Stomach (tissue), 9 donors: ENCODE results near the gene UHRF1. TPM values are rescaled to one million over a fixed set of nuclear protein-coding genes. Genes with fewer than 3 reads are reported as not detected.

Source experiments
- DNase-seq, 2 donors: peaks; one replicate each; pipeline versions ENCODE4 v3.0.0 to v3.0.0-alpha.2; 2013 to 2019
- H3K27ac ChIP-seq, 5 donors: fragments of 200-600 bp in 4 of 5; sonication (generic) in 4 of 5; one replicate each; pipeline ENCODE4 v1.5.1; 2013 to 2019; ENCODE audit warnings: mild to moderate bottlenecking in 1 of 5, moderate library complexity in 1 of 5
- H3K27me3 ChIP-seq, 3 donors: fragments of 200-600 bp; sonication (generic); one replicate each; pipeline ENCODE4 v1.5.1; 2017 to 2019; ENCODE audit warnings: mixed run types in 1 of 3
- H3K36me3 ChIP-seq, 4 donors: fragments of 200-600 bp; sonication (generic); 1 replicate in 3 of 4; 2 replicates in 1 of 4; pipeline ENCODE4 v1.5.1; 2016 to 2019
- H3K4me1 ChIP-seq, 4 donors: fragments of 200-600 bp; sonication (generic); one replicate each; pipeline ENCODE4 v1.5.1; 2016 to 2019
- H3K4me3 ChIP-seq, 4 donors: fragments of 200-600 bp; sonication (generic) in 3 of 4; one replicate each; pipeline ENCODE4 v1.5.1; 2016 to 2019; ENCODE audit warnings: mild to moderate bottlenecking in 1 of 4
- H3K9me3 ChIP-seq, 4 donors: fragments of 200-600 bp; sonication (generic); one replicate each; pipeline ENCODE4 v1.5.1; 2016 to 2019
- EP300 ChIP-seq: sonication (generic); formaldehyde crosslinking; IDR thresholded peaks from one replicate; pipeline ENCODE4 v1.6.1; 2017; ENCODE audit warnings: antibody characterized with exemption
- POLR2A ChIP-seq, 4 donors: fragments of 450-650 bp; IDR thresholded peaks; one replicate each; pipeline ENCODE4 v1.6.1; 2016; ENCODE audit warnings: antibody characterized with exemption in 4 of 4, control low read depth in 2 of 4, mild to moderate bottlenecking in 1 of 4, moderate library complexity in 1 of 4
- POLR2AphosphoS5 ChIP-seq, 3 donors: sonication (generic); formaldehyde crosslinking; IDR thresholded peaks; one replicate each; pipeline ENCODE4 v1.6.1; 2016; ENCODE audit warnings: antibody characterized with exemption in 3 of 3
- WGBS, 5 donors: extraction: QIAGEN DNeasy Blood & Tissue Kit in 3 of 5; methylation state at CpG; one replicate each; pipeline versions ENCODE4 v1.1.5 to v1.1.7; 2013 to 2018; 5-methylcytosine and 5-hydroxymethylcytosine counted together
- intact Hi-C: fragments of 100-400 bp; cut with DNase I; formaldehyde crosslinking; loops from one replicate; pipeline ENCODE4 v1.15.1; 2023; ENCODE audit warnings: low total_unique reads
- polyA plus RNA-seq, 3 donors: library from polyadenylated mRNA; stranded (reverse); fragments of 200-250 nt; gene quantifications; one replicate each; pipeline ENCODE4 v1.2.3, GENCODE V29; 2013
- total RNA-seq, 5 donors: library from RNA; depleted of rRNA; stranded (reverse); fragments of >200 nt; gene quantifications; one replicate each; pipeline versions ENCODE4 v1.1.0 to v1.2.3, GENCODE V29; 2014 to 2016
- TF ChIP-seq, protein P1 (sequence below), 7 experiments: fragments of 450-650 bp in 4 of 7; fragments of 200-600 bp in 3 of 7; sonication (generic) in 3 of 7; IDR thresholded peaks; one replicate each; pipeline ENCODE4 v1.5.1; 2016 to 2019; ENCODE audit warnings: antibody characterized with exemption in 7 of 7, control low read depth in 2 of 7, mild to moderate bottlenecking in 1 of 7
- donor health status: healthy with polysubstance abuse.
- donor health status: Bipolar disorder and iron deficiency.
- donor health status: healthy.

Gene UHRF1
- total and polyA plus RNA-seq, 8 donors: 0.58 to 20.5 (median 4.1) TPM

DNA sequence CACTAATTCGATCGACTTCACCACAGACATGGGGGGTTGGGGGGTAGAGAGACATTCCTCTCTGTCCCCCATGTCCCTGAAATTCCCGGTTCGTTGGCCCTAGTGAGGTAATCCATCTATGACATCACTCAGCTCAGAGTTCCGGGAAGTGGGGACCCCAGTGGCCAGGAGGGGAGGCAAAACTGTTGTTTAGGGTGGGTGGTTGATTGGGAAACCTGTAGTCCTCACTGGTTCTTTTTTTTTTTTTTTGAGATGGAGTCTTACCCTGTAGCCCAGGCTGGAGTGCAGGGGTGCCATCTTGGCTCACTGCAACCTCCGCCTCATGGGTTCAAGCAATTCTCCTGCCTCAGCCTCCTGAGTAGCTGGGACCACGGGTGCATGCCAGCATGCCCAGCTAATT, 6.5 kb upstream of the UHRF1 start, which contains the start of gene ARRDC5:
ARRDC5 (minus strand) TSS at position 101 of the 400 bp plus-strand sequence; CDS start at position 30, 71 bp downstream.
- 77 to 88% (median 80%) methylated on average over 7 of the region's 7 CpGs for WGBS, 5 donors
- intact Hi-C loops: no loop called here
- Histone ChIP-seq H3K4me3 (no peak within 1 kb of the TSS), H3K9me3 (no peaks in the 10 kb centered on the region), H3K27ac (no peak within 1 kb of the TSS), H3K36me3 (no peaks in the 10 kb centered on the region), H3K4me1 (no peaks in the 10 kb centered on the region), H3K27me3 (no peaks in the 10 kb centered on the region)
- no peak for DNase-seq
- TF ChIP-seq EP300: no peak
- no peak for TF ChIP-seq POLR2AphosphoS5 (IDR thresholded peaks at IDR 0.05)
- TF ChIP-seq POLR2A (IDR thresholded peaks at IDR 0.05): no peak
- TF ChIP-seq, protein P1, sequence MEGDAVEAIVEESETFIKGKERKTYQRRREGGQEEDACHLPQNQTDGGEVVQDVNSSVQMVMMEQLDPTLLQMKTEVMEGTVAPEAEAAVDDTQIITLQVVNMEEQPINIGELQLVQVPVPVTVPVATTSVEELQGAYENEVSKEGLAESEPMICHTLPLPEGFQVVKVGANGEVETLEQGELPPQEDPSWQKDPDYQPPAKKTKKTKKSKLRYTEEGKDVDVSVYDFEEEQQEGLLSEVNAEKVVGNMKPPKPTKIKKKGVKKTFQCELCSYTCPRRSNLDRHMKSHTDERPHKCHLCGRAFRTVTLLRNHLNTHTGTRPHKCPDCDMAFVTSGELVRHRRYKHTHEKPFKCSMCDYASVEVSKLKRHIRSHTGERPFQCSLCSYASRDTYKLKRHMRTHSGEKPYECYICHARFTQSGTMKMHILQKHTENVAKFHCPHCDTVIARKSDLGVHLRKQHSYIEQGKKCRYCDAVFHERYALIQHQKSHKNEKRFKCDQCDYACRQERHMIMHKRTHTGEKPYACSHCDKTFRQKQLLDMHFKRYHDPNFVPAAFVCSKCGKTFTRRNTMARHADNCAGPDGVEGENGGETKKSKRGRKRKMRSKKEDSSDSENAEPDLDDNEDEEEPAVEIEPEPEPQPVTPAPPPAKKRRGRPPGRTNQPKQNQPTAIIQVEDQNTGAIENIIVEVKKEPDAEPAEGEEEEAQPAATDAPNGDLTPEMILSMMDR (IDR thresholded peaks at IDR 0.05): no peak

DNA sequence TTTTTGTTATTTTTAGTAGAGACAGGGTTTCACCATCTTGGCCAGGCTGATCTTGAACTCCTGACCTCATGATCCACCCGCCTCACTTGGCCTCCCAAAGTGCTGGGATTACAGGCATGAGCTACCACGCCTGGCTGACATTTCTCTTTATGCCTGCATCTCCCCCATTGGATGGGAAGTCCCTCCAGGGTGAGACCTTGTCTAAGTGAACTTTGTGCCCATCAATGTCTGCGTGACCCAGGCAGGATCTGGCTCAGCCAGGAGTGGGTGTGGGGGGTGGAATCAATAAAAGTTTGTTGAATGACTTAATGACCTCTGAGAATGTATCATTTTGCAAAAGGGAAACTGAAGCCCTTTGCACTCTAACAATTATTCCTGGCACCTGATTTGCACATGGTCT, 4.8 kb upstream of the UHRF1 start:
- WGBS, 5 donors: 62 to 83% (median 70%) methylated on average over 3 of the region's 3 CpGs
- no peaks in the 10 kb centered on the region for H3K36me3 ChIP-seq
- H3K9me3 ChIP-seq: no peaks in the 10 kb centered on the region
- intact Hi-C loops: no loop called here
- H3K27me3 ChIP-seq: peaks cover 0 to 14% (median 10%) of the 10 kb centered on the region in 3 donors
- no peak overlapping the region for H3K27ac ChIP-seq
- no peak for TF ChIP-seq POLR2A (IDR thresholded peaks at IDR 0.05)
- no peak for TF ChIP-seq EP300
- TF ChIP-seq, protein P1 (IDR thresholded peaks at IDR 0.05): no peak
- no peak for TF ChIP-seq POLR2AphosphoS5 (IDR thresholded peaks at IDR 0.05)
- no peak for DNase-seq
- no peak overlapping the region for H3K4me3 ChIP-seq
- peaks cover 7 to 13% (median 10%) of the 10 kb centered on the region in 4 donors for H3K4me1 ChIP-seq

DNA sequence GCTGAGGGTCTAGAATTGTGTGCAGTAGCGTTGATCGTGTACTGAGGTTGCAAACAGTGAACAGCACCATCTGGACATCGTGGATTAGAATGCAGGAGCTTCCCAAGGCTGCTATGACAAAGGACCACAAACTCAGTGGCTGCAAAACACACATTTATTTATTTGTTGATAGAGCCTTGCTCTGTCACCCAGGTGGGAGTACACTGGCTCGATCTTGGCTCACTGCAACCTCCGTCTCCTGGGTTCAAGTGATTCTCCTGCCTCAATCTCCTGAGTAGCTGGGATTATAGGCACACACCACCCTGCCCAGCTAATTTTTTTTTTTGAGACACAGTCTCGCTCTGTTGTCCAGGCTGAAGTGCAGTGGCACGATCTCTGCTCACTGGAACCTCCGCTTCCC, 2.3 kb upstream of the UHRF1 start:
- H3K27me3 ChIP-seq: peaks cover 0 to 15% (median 10%) of the 10 kb centered on the region in 3 donors
- TF ChIP-seq, protein P1 (IDR thresholded peaks at IDR 0.05): no peak
- TF ChIP-seq POLR2A (IDR thresholded peaks at IDR 0.05) (no peak), POLR2AphosphoS5 (IDR thresholded peaks at IDR 0.05) (no peak)
- intact Hi-C loops: no loop called here
- H3K27ac ChIP-seq: no peak overlapping the region
- H3K4me1 ChIP-seq: peaks cover 24 to 34% (median 32%) of the 10 kb centered on the region in 4 donors
- no peaks in the 10 kb centered on the region for H3K9me3 ChIP-seq
- H3K4me3 ChIP-seq: no peak overlapping the region
- no peaks in the 10 kb centered on the region for H3K36me3 ChIP-seq
- no peak for DNase-seq
- WGBS, 5 donors: 72 to 88% (median 83%) methylated on average over 8 of the region's 8 CpGs

DNA sequence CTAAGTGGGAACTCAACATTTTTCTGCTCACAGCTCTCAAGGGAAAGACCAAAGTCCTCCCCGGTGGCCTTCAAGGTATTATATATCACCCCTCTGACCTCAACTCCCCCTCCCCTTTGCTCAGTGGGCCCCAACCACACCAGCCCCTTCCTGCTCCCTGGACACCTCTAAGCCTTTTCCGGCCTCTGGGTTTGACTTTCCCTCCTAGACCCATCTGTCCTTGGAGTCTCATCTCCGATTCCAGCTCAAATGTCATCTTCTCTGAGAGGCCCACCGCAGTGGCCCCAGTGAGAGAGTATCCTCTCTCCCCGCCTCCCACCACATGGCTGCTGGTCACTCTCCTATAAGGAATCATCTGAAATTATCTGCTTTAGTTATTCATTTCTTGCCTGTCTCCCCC, 941 bp upstream of the UHRF1 start:
- intact Hi-C loops: no loop called here
- H3K27ac ChIP-seq: no peak overlapping the region
- H3K36me3 ChIP-seq: no peaks in the 10 kb centered on the region
- H3K4me1 ChIP-seq: peaks cover 24 to 43% (median 36%) of the 10 kb centered on the region in 4 donors
- DNase-seq: no peak
- no peak overlapping the region for H3K4me3 ChIP-seq
- H3K27me3 ChIP-seq: peaks cover 0 to 15% (median 10%) of the 10 kb centered on the region in 3 donors
- no peaks in the 10 kb centered on the region for H3K9me3 ChIP-seq
- WGBS, 5 donors: 83 to 85% (median 84%) methylated on average over 5 of the region's 5 CpGs
- TF ChIP-seq EP300 (no peak), POLR2AphosphoS5 (IDR thresholded peaks at IDR 0.05) (no peak), POLR2A (IDR thresholded peaks at IDR 0.05) (no peak)
- TF ChIP-seq, protein P1 (IDR thresholded peaks at IDR 0.05): no peak
